GM08714 (cell line): ENCODE data around the gene NPFFR1.

Experiments used
- H3K4me3 ChIP-seq: fragments of 200-500 bp; sonication (Bioruptor generic); 2 replicates; pipeline ENCODE4 v1.5.1; 2014; ENCODE audit warnings: mild to moderate bottlenecking, low read length, inconsistent platforms
- ZNF274 ChIP-seq: IDR thresholded peaks from 2 replicates; pipeline ENCODE4 v1.6.1; 2012; ENCODE audit warnings: mild to moderate bottlenecking, low read depth, low read length

The NPFFR1 gene, protein sequence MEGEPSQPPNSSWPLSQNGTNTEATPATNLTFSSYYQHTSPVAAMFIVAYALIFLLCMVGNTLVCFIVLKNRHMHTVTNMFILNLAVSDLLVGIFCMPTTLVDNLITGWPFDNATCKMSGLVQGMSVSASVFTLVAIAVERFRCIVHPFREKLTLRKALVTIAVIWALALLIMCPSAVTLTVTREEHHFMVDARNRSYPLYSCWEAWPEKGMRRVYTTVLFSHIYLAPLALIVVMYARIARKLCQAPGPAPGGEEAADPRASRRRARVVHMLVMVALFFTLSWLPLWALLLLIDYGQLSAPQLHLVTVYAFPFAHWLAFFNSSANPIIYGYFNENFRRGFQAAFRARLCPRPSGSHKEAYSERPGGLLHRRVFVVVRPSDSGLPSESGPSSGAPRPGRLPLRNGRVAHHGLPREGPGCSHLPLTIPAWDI

GRCh38 chr10:70283445-70284399 is at the start of gene NPFFR1:
NPFFR1 (minus strand) TSS chr10:70284004; CDS start chr10:70283676, 328 bp downstream.
- no peak within 1 kb of the TSS; the same call in 1 of the 2 replicates for H3K4me3 ChIP-seq
- TF ChIP-seq ZNF274: no peak

- no peak overlapping the region for H3K4me3 ChIP-seq
- TF ChIP-seq ZNF274: no peak
Measured at GRCh38 chr10:70333268-70333667, 49.5 kb upstream of the NPFFR1 start.

- H3K4me3 ChIP-seq: peak overlapping the region; percentile 9; the same call in 1 of the 2 replicates
- TF ChIP-seq ZNF274: no peak
Measured at GRCh38 chr10:70331486-70332268, 47.9 kb upstream of the NPFFR1 start.

DNA sequence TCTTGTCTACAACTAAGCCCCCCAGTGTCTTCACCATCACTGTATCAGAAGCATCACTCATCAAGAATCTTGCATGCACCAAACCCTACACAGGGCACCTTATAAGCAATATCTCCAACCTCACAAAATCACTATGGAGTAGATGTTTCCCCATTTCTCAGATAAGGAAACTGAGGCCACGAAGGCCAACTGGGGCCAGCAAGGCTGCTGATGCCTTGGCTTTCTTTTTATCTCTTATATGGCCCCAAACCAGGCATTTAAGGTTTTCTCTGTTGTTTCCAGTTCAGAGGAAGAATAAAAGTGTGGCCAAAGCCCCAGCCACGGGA is 47.3 kb upstream of the NPFFR1 start:
- H3K4me3 ChIP-seq: no peak overlapping the region
- TF ChIP-seq ZNF274: no peak

- TF ChIP-seq ZNF274: no peak
- H3K4me3 ChIP-seq: no peak overlapping the region
Measured at GRCh38 chr10:70330671-70331070, 46.9 kb upstream of the NPFFR1 start.

DNA sequence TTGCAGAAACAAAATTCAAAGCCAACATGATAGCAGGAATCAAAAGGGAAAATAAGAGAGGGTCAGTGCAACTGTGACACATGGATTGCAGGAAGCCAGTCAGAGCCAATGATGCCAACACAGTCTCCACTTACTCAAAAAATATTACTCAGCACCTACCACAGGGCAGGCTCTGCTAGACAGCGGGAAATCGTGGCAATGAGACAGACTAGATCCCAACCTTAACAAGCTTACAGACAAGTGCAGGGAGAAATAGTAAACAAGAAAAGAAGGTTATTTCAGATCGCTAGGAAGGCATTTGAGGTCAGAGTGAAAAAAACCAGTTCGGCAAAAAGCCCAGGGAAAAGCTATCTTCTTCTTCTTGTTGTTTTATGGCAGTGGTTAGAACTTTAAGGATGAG is 45.2 kb upstream of the NPFFR1 start:
- H3K4me3 ChIP-seq: no peak overlapping the region
- no peak for TF ChIP-seq ZNF274

- H3K4me3 ChIP-seq: no peak overlapping the region
- no peak for TF ChIP-seq ZNF274
Measured at GRCh38 chr10:70328018-70328417, 44.2 kb upstream of the NPFFR1 start.

DNA sequence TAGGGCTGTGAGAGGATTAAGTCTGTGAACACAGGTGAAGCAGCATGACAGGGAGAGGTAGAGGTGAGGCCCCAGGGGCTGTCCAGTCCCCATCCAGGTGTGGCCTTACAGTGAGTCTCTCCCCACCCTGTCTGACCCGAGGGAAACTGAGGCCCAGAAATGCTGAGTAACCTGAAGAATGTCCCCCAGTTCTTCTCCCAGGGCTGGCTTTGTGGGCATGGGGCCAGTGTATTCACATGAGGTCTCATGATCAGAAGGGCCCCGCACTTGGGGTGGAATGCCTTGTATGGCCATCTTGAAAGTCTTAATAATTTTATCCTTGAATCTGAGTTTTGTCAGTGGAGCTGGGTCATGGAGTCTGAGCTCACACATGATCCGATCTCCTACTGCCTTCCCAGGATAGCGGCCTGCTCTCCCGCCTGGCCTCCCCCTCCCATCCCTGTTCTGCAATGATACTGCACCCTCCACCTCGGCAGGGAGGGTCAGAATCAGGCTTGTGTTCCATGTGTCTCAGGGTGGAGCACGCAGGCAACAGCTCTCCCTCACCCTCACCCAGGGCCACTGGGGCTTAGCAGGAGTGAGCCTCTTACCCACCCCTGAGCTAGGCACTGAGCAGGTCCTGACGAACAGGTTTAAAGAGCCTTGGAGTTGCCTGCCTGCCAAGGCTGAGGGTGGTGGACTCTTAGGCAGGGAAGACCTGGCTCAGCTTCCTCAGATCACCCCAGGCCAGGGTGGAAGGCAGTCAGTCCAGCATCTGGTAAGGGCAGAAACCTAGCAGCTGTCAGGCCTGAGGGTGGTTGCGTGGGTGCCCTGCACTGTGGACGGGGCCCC is 41.4 kb upstream of the NPFFR1 start:
- H3K4me3 ChIP-seq: no peak overlapping the region
- no peak for TF ChIP-seq ZNF274

GRCh38 chr10:70324339-70324861 is 40.6 kb upstream of the NPFFR1 start:
- TF ChIP-seq ZNF274: no peak

GRCh38 chr10:70323697-70324338 is 40.0 kb upstream of the NPFFR1 start:
- no peak overlapping the region for H3K4me3 ChIP-seq
- no peak for TF ChIP-seq ZNF274

More at GRCh38 chr10:70324339-70324861, 40.6 kb upstream of the NPFFR1 start:
- H3K4me3 ChIP-seq: no peak overlapping the region

DNA sequence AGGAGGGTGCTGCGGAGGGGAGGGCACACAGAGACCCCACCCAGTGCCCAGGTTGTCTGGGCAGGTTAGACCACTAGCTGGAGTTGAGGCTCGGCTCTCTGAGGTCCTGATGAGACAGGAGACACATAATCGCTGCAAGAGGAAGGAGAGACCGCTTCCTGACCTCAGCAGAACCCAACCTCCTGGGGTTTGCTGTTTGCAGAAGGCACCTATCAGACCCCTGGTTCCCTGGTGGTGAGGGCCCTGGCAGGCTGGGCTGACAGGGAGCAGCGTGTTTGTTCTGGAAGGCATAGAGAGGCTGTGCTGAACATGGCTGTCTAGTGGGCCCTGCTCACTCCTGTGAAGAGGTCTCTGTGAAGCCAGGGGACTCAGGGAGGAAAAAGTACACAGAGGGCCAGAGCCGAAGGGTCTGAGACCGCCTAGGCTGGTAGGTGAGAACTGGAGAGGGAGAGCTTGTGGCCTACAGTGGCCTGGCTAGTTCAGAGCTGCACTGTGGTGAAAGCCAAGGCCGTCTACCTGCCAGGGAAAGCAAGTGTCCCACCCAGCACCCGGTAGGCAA is 39.4 kb upstream of the NPFFR1 start:
- TF ChIP-seq ZNF274: no peak
- H3K4me3 ChIP-seq: no peak overlapping the region

GRCh38 chr10:70321897-70322890 is 38.4 kb upstream of the NPFFR1 start:
- H3K4me3 ChIP-seq: no peak overlapping the region
- TF ChIP-seq ZNF274: no peak
